IPS-18c (cell line): ENCODE measurements around the gene MRNIP.
"Not testable (repeated sequence)": the region's sequence is repeated elsewhere in the genome, so short reads cannot be mapped to it uniquely, and the experiment has no call there.

Experiments
- H3K4me3 ChIP-seq: 2 replicates; pipeline ENCODE4 v1.7.0; 2013; ENCODE audit warnings: low read depth, mild to moderate bottlenecking, low read length, moderate library complexity; ENCODE audit not compliant: insufficient read depth
- H3K9me3 ChIP-seq: one replicate; pipeline ENCODE4 v1.6.1; 2013; ENCODE audit warnings: mild to moderate bottlenecking, low read length, moderate library complexity; ENCODE audit not compliant: control insufficient read depth, insufficient read depth

Gene MRNIP

GRCh38 chr5:179875741-179876609, 17.4 kb upstream of the MRNIP start:
- Histone ChIP-seq H3K9me3 (no peaks in the 10 kb centered on the region), H3K4me3 (no peak overlapping the region)

GRCh38 chr5:179874536-179875292, 16.1 kb upstream of the MRNIP start:
- Histone ChIP-seq H3K9me3 (no peaks in the 10 kb centered on the region), H3K4me3 (no peak overlapping the region)

- H3K9me3 ChIP-seq = no peaks in the 10 kb centered on the region
Measured at GRCh38 chr5:179874136-179874535, 15.5 kb upstream of the MRNIP start.

GRCh38 chr5:179873588-179874110, 15.0 kb upstream of the MRNIP start:
- Histone ChIP-seq H3K4me3 (no peak overlapping the region), H3K9me3 (no peaks in the 10 kb centered on the region)

More at GRCh38 chr5:179874136-179874535, 15.5 kb upstream of the MRNIP start:
- H3K4me3 ChIP-seq = no peak overlapping the region

- H3K4me3 ChIP-seq = no peak overlapping the region
- no peaks in the 10 kb centered on the region for H3K9me3 ChIP-seq
Measured at GRCh38 chr5:179872828-179873575, 14.4 kb upstream of the MRNIP start.

- H3K9me3 ChIP-seq = no peaks in the 10 kb centered on the region
- no peak overlapping the region for H3K4me3 ChIP-seq
Measured at GRCh38 chr5:179872055-179872827, 13.6 kb upstream of the MRNIP start.

- H3K9me3 ChIP-seq, H3K4me3 ChIP-seq: not testable (repeated sequence)
Measured at GRCh38 chr5:179871533-179871932, 12.9 kb upstream of the MRNIP start.

GRCh38 chr5:179870952-179871351, 12.3 kb upstream of the MRNIP start:
- Histone ChIP-seq H3K4me3 (no peak overlapping the region), H3K9me3 (no peaks in the 10 kb centered on the region)

GRCh38 chr5:179870403-179870903, 11.8 kb upstream of the MRNIP start:
- Histone ChIP-seq H3K9me3 (no peaks in the 10 kb centered on the region), H3K4me3 (no peak overlapping the region)

- no peak overlapping the region for H3K4me3 ChIP-seq
- no peaks in the 10 kb centered on the region for H3K9me3 ChIP-seq
Measured at GRCh38 chr5:179869641-179870402, 11.2 kb upstream of the MRNIP start.

GRCh38 chr5:179869101-179869500, 10.5 kb upstream of the MRNIP start:
- Histone ChIP-seq H3K9me3 (no peaks in the 10 kb centered on the region), H3K4me3 (no peak overlapping the region)

- H3K4me3 ChIP-seq = no peak overlapping the region
- no peaks in the 10 kb centered on the region for H3K9me3 ChIP-seq
Measured at GRCh38 chr5:179868541-179868940, 9.9 kb upstream of the MRNIP start.

- Histone ChIP-seq H3K4me3 (no peak overlapping the region), H3K9me3 (no peaks in the 10 kb centered on the region)
Measured at GRCh38 chr5:179867476-179867875, 8.9 kb upstream of the MRNIP start.

GRCh38 chr5:179867079-179867465, 8.5 kb upstream of the MRNIP start:
- Histone ChIP-seq H3K4me3 (no peak overlapping the region), H3K9me3 (no peaks in the 10 kb centered on the region)

- H3K9me3 ChIP-seq = no peaks in the 10 kb centered on the region
Measured at GRCh38 chr5:179866241-179867078, 7.8 kb upstream of the MRNIP start.

More at GRCh38 chr5:179866241-179867078, 7.8 kb upstream of the MRNIP start:
- H3K4me3 ChIP-seq = no peak overlapping the region
